SIG-M5 (cell line): Measurements from ENCODE around the gene SULT6B1.
"Not testable (repeated sequence)": the region's sequence is repeated elsewhere in the genome, so short reads cannot be mapped to it uniquely, and the experiment has no call there.

ENCODE experiments used
- DNase-seq: peaks from one replicate; lab custom pipeline; 2025; lab: John Stamatoyannopoulos, UW

Gene SULT6B1, protein sequence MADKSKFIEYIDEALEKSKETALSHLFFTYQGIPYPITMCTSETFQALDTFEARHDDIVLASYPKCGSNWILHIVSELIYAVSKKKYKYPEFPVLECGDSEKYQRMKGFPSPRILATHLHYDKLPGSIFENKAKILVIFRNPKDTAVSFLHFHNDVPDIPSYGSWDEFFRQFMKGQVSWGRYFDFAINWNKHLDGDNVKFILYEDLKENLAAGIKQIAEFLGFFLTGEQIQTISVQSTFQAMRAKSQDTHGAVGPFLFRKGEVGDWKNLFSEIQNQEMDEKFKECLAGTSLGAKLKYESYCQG

GRCh38 chr2:37188570-37188969 is at the start of gene SULT6B1:
TSS of gene SULT6B1 (minus strand) at chr2:37188670. CDS start at chr2:37188640, 30 bp downstream.
- no peak for DNase-seq

- no peak for DNase-seq
These were observed 43.9 kb upstream of the SULT6B1 start for GRCh38 chr2:37232131-37232933.

- peak; percentile 82 for DNase-seq
These were observed 43.0 kb upstream of the SULT6B1 start, which contains the start of the genes CEBPZ and NDUFAF7 for GRCh38 chr2:37231241-37232130. TSS of gene CEBPZ (minus strand) at chr2:37231596. CDS start at chr2:37231567, 29 bp downstream. TSS of gene NDUFAF7 (plus strand) at chr2:37231658. CDS start at chr2:37231706, 48 bp downstream.

DNA sequence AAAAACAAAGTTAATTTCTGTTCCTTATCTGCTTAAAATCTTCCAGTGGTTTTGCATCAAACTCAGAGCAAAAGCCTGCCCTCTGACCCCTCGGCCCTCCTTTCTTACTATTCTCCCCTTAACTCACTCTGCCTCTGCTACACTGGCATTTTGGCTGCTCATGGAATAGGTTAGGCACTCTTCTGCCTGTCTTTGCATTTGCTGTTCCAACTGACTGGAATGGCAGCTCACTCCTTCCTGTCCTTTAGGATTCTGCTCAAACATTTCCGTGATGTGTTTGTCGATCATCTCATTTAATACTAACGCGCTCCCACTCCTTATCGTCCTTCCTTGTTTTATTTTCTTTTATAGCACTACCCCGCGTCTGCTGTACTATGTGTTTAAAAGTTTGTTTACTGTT is 42.1 kb upstream of the SULT6B1 start:
- no peak for DNase-seq

DNA sequence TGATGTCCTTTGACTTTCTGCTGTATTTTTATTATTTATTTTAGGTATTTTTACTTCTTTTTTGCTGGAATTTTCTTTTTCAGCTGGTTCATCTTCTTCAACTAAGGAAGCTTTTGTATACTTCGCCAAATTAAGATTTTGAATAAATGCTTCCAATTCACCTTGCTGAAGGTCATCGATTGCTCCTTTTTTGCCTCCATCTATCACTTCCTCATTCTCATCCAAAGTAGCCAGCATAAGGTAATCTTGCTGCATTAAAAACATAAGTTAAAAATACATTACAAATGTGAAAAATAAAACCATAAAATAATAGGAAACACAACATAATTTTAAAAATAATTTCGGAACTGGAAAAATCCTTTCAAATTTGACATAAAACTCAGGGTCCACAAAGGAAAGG is 40.3 kb upstream of the SULT6B1 start:
- DNase-seq: no peak

DNA sequence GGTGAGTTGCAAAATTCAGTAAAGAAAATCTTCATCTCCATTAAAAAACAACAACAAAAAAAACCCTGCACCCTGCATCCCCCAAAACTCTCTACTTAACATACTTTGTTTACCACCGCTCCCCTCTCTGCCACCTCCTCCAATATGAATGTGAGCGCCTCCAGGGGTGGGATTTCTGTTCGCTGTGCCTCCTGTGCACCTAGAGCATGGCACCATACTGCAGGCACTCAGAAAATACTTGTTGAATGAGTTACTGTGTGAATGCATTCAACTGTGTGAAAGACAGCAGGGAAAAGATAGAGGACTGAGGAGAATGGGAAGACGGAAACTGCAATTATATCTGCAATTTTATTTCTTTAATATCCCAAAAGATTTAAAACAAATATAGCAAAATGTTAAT is 38.4 kb upstream of the SULT6B1 start:
- no peak for DNase-seq

DNA sequence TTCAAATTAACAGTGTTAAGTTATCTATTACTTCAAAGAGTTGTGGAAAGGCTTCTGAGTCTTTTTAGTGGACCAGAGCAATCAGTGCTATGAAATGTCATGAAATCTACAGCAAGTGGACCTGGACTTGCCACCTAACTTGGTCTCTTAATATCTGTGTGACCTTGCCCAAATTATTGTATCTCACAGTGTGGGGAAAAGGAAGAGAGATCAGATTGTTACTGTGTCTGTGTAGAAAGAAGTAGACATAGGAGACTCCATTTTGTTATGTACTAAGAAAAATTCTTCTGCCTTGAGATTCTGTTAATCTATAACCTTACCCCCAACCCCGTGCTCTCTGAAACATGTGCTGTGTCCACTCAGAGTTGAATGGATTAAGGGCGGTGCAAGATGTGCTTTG is 36.7 kb upstream of the SULT6B1 start:
- not testable (repeated sequence) for DNase-seq

GRCh38 chr2:37224063-37224462 is 35.6 kb upstream of the SULT6B1 start:
- no peak for DNase-seq

GRCh38 chr2:37223131-37223530 is 34.7 kb upstream of the SULT6B1 start:
- no peak for DNase-seq

GRCh38 chr2:37219046-37219445 is 30.6 kb upstream of the SULT6B1 start:
- no peak for DNase-seq

- no peak for DNase-seq
These were observed 26.8 kb upstream of the SULT6B1 start for GRCh38 chr2:37215250-37215649.

GRCh38 chr2:37211939-37212338 is 23.5 kb upstream of the SULT6B1 start:
- DNase-seq: no peak

DNA sequence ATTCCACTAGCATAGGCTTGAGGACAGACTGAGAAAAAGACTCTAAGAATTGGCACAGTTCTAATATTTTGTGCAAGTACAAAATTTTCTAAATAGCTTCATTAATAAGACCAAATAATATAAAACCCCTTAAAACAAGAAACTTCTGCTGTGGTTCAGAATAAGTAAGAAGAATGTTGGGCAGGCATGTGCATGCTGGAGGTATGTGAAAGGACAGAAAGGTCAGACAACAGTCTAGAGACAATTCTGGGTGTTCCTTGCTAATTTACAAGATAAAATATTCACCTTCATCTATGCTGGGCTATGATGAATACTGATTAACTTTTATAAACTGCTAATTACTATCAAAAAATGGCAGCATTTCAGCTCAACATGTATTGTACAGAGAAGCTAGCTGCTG is 22.7 kb upstream of the SULT6B1 start:
- no peak for DNase-seq

DNA sequence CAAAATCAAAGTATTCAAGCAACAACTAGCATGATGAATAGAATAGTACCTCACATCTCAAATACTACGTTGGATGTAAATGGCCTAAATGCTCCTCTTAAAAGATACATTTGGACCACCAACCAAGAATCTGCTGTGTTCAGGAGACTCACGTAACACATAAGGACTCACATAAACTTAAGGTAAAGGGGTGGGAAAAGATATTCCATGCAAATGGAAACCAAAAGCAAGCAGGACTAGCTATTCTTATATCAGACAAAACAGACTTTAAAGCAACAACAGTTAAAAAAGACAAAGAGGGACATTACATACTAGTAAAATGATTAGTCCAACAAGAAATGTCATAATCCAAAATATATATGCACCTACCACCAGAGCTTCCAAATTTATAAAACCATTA is 18.3 kb upstream of the SULT6B1 start:
- not testable (repeated sequence) for DNase-seq

DNA sequence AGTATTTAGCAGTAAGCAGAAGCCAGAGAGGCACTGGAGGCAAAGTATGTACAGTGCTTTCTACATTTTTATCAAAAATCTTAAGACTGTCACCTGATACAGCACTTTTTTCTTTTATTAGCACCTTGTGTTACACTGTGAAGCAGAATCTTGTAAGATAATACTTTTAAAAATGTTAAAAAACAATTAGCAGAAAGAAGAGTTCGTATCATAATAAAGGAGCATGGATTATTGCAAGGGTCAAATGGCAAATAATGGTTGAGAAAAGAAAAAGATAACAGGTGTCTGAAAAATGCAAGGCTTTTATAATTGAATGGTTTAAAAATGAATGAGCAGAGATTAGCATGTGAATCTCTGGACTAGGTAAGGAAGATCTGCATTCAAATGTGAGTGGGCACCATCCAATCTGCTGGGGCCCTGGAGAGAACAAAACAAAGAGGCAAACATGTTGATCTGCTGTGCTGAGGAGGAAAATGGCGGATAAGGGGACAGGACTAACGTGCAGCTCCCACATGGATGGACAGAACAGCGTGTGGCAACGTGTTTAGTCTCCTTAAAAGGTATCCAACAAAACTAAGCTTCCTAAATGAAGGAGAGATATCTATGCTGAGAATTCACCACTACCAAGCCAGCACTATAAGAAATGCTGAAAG is 17.3 kb upstream of the SULT6B1 start:
- no peak for DNase-seq

- not testable (repeated sequence) for DNase-seq
These were observed 16.7 kb upstream of the SULT6B1 start for GRCh38 chr2:37205071-37205661.

GRCh38 chr2:37203708-37204107 is 15.2 kb upstream of the SULT6B1 start:
- DNase-seq: no peak

- peak; percentile 17 for DNase-seq
These were observed 13.3 kb upstream of the SULT6B1 start for GRCh38 chr2:37201766-37202165.

- DNase-seq: no peak
These were observed 12.7 kb upstream of the SULT6B1 start for GRCh38 chr2:37201208-37201607.

DNA sequence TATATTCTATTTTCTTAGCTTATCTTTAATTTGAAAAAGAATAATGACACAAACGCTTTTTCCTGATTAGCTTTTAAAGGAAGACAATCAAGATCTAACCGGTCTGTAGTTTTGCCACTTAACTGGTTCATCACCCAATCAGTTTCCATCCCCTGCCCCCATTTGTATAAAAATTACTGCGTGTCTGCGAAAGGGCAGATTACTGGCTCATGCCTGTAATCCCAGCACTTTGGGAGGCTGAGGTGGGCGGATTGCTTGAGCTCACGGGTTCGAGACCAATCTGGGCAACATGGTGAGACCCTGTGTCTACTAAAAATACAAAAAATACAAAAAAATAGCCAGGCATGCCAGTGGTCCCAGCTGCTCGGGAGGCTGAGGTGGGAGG is 10.2 kb upstream of the SULT6B1 start:
- no peak for DNase-seq
